HPDE6-E6E7 (cell line): ENCODE measurements around the gene DNAJC5.
"Not testable (repeated sequence)": the region's sequence is repeated elsewhere in the genome, so short reads cannot be mapped to it uniquely, and the experiment has no call there.

Experiments used
- DNase-seq: peaks from one replicate; pipeline ENCODE4 v3.0.0; 2011; ENCODE audit warnings: missing footprints; ENCODE audit errors: extremely low spot score

DNAJC5 gene

DNA sequence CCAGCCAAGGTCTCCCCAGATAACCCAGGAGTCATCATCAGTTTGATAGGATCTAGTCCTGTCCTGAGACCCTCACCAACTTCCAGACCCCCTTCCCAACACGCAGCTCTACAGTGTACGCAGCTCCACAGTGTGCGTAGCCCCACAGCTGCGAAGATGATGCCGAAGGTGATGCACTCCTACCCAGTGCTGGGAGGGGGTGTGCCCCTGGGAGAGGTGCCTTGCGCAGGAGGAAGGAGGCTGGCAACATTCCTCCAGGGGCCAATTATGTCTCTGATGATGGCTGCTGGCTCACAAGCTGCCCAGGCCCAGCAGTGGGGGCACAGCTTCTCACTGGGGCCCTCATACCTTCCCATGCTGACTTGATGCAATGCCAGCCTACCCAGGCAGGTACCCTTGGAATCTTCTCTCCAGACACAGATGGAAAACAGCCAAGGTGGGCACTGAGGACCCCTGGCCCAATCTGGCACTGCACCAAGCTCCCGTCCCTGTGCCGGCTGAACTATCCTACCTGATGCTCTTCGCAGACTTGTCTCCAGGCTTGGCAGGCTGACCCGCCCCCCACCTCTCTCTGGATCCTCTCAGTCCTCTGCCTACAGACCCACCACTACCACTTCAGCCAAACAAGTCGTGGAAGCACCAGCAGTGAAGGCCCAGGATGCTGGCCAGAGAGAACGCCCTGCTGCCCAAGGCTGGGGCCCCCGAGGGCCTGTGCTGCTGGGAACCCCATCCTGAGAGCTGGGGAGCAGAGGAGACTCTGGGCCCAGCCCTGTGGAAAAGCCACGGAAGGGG lies 73.4 kb downstream of the DNAJC5 start:
- DNase-seq: no peak

DNA sequence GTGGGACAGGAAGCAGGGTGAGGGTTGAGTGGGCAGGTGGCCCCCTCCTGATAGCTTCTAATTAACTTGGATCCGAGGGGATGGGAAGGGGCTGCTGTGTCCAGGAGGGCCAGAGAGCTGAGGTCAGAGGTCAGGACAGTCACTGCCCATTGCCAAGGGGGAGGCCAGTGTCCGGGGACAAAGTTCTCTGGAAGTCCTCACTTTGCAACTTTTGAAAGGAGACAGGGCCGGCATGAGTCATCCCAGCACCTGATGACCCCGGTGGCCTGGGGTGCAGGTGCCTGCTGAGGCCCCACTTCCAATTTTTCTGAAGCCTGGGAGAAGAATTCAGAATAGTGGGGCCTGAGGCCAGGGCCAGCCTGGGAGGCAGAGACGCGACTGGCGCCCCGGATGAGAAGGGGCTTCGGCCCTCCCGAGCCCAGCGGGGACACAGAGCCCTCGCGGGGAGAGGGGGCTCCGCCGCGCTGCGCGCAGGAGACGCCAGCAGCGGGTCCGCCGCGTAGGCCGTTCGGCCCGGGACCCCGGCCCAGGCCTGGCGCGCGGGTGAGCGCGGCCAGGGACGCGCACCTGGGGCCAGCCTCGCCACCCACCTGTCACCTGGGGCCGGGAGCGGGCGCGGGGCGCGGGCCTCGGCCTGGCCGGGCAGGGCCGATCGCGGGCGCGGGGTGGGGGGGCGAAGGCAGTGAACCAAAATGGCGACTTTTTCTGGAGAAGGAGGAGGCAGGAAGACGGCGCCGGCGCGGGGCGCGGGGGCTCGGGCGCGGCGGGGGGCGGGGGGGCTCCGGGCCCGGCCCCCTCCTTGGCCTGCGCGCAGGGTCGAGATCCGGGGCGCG lies 74.2 kb downstream of the DNAJC5 start:
- DNase-seq: no peak

DNA sequence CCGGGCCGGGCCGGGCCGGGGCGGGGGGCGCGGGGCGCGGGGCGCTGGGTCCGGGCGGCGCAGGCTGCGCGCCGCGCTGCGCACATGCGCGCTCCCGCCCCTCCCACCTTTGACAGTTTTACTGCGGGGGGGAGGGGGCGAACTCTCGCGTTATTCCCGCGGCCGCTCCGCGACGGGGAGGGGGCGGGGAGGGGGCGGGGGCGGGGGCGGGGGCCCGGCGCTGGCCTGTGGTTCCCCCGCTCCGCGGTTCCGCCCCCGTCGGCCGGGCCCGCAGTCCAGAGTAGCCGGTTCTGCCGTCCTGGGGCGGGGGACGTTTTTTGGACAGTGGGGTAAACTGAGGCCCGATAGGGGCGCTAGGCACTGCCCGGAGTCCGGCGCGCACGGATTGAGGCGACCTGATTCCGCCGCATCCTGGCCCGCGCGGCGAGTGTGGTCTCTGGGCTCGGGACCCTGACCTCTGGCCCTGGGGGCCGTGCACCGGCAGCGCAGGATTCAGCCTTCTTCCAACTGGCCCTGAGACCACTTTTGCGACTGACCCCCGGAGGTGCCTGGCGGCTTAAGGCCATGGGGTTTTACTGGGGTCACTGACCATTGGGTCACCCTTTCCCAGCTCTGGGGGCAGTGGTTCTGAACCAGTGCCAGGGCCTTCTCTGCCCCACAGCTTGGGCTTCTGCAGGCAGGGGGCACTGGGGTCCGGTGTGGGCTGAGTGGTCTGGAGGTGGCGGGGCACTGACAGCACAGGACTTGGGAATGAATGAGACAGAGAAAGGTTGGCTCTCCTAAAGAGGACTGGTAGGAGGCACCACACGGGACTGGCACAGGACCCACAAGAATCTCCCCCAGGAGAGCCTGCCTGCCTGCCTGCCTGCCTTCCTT lies 75.2 kb downstream of the DNAJC5 start, which contains the start of gene ZNF512B:
TSS of gene ZNF512B (minus strand) at position 93 of the 876 bp plus-strand sequence. CDS start 1,980 bp downstream, outside the sequence.
- peak; percentile 86 for DNase-seq

DNA sequence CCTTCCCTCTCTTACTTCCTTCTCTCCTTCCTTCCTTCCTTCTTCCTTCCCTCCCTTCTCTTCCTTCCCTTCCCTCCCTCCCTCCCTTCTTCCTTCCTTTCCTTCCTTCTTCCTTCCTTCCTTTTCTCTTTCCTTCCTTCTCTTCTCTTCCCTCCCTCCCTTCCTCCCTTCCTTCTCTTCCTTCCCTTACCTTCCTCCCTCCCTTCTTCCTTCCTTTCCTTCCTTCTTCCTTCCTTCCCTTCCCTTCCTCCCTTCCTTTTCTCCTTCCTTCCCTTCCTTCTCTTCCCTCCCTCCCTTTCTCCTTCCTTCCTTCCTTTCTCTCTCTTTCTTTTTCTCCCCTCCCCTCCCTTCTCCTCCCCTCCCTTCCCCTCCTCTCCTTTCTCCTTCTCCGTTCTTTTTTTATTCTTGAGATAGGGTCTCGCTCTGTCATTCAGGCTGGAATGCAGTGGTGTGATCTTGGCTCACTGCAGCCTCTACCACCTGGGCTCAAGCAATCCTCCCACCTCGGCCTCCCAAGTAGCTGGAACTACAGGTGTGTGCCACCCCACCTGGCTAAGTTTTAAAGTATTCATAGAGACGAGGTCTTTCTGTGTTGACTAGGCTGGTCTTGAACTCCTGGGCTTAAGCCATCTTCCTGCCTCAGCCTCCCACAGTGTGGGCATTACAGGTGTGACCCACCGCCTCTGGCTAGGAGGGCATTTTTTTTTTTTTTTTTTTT lies 75.9 kb downstream of the DNAJC5 start:
- DNase-seq: no peak

DNA sequence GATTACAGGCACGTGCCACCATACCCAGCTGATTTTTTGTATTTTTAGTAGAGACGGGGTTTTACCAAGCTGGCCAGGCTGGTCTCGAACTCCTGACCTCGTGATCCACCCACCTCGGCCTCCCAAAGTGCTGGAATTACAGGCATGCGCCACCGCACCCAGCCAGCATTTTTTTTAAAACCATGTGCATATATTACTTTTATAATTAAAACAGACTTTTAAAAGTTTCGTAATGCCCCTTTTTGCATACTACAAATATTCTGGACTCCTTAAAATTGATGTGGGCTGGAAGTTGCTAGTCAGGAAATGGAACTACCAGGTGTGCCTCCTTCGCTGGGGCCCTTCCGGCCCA lies 77.0 kb downstream of the DNAJC5 start:
- DNase-seq: not testable (repeated sequence)

DNA sequence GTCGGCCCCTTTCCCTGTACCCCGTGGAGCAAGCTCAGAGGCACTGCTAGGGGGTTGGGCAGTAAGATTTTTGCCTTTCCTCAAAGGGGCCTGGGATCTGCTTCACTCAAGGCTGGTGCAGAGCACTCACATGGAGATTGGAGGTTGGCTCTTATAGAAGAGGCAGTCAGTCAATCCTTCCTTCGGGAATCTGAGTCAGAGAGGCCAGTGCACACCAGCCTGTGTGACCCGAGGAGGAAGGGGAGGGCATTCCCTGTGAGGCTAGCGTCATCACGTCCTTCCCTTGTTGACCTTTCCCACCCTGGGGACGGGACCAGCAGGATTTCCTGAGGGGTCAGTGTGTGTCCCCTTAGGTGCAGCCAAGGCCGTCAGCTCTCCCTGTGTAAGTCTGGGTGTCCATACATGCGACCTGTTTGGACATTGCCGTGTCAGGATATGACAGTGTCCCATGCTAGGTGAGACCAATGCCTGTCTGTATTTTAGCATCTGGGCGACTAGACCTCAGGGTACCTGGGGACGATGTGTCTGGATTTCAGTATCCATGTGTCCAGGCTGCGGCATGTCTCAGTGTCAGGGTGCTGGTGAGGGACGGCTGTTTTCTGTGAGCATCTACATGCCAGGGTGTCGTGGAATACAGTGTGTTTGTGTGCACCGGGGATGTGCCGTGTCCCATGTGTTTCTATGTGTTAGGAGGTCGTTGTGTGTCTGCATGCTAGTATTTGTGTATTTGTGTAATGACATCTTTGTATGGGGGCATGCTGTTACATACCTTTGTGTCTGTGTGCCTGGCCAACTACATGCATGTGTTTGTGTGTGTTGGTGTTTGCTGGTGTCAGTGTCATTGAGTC lies 77.6 kb downstream of the DNAJC5 start:
- DNase-seq: no peak

DNA sequence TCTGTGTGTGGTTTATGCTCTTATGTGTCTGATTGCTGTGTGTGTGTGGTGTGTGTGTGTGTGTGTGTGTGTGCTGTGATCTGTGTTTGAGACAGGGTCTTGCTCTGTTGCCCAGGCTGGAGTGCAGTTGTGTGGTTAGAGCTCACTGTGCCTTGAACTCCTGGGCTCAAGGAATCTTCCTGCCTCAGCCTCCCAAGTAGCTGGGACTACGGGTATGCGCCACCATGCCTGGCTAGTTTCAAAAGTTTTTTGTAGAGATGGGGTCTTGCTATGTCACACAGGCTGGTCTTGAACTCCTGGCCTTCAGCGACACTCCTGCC lies 78.2 kb downstream of the DNAJC5 start:
- no peak for DNase-seq

DNA sequence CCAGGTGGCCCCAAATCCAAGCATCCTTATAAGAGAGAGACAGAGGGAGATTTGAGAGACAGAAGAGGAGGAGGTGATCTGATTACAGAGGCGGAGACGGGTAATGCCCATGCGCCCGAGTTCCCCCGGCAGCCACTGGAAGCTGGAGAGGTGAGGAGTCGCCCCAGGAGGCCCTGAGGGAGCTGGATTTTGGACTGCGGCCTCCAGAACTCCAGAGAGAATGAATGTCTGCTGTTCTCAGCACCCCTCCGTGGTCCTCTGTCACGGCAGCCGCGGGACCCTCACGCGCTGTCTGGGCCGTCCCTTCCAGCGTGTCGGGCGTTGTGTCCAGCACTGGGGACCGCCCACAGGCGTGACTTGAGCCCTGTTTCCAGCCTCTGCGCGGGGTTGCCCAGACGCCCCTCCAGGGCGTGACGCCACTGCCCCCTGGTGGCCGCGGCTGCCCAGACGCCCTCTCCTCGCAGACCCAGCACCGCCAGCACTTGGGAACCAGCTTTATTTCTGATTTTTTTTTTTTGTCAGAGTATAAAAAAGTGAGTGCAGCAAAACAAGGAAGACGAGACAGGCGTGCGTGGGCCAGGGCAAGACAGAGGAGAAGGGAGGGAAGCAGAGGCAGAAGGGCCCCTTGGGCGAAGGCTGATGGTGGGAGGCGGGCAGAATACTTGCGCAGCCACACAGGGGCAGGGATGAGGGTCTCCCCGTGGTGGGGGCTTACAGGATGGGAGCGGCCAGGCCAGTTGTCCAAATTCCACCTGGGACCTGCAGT lies 78.9 kb downstream of the DNAJC5 start:
- peak; percentile 95 for DNase-seq

DNA sequence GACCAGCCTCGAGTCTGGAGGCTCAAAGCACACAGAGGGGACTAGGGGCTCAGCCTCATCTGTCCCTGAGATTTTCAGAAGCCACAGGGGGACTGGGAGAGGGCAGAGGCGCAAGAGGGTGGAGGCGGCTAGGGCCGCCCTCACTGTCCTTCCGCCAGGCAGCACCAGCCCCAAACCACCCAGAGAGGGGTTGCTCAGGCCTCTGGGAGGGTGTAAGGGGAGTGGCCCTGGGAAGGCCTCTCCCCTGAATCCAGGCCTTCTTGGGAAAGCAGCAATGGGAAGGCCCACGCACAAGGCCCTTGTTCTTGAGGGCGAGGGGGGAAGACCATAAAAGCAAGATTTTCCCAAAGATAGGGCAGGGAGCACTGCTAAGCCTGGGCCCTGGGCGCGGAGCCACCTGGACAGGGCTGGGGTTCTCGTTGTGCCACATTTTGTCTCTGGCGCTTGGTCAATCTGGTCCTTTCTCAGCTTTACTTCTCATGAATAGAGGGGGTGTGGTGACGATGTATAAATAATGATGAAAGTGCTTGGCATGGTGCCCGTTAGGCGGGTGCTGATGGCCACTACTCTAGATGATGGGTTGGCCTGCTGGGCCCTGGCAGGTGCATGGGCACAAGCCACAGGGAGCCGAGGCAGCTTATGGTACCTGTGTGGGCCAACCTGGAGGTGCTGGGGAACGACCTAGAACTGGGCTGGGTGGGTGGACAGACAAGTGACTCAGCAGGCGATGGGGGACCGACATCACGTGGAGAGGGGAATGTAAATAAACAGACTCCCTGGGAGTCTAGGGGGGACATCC lies 79.7 kb downstream of the DNAJC5 start:
- no peak for DNase-seq

DNA sequence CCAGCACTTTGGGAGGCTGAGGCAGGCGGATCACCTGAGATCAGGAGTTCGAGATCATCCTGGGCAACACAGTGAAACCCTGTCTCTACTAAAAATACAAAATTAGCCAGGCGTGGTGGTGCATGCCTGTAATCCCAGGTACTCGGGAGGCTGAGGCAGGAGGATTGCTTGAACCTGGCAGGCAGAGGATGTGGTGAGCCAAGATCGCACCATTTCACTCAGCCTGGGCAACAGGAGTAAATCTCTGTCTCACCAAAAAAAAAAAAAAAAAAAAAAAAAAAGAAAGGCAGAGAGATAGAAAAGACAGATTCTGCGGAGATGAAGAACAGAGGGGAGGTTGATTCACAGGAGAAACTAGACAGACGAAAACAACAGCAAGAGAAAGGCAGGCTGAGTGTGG lies 81.6 kb downstream of the DNAJC5 start:
- DNase-seq: not testable (repeated sequence)

DNA sequence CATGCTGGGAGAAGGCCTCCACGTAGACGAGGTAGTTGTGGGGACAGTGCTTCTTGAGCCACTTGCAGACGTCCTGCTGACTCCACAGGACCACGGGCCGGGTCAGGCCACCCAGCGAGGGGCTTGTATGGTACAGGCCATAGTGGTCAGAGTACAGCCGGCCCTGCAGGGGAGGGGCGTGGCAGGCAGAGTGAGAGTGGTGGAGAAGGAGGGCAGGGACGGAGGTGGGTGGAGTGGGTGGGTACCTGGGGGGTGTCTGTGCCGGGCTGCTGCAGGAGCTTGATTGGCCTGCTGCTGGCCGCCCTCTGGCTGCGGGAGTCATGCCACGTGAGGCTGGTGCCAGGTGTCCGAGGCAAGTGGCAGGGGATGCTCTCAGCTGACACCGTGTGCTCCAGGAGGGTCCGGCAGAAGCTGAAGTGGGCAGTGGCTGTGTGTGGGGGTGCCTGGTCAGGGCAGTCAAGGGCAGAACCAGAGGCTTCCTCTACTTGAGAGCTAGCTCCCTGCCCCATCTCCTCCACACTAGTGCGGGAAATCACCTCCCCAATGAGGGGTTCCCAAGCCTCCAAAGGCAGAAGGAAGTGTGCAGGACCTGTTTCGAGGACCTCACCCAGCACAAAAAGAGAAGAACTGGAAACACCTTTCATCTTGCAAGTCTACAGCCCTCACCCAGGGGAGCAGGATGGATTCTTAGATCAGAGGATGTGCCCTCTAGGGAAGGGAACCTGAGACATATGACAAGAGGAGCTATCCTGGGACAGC lies 82.2 kb downstream of the DNAJC5 start:
- no peak for DNase-seq

DNA sequence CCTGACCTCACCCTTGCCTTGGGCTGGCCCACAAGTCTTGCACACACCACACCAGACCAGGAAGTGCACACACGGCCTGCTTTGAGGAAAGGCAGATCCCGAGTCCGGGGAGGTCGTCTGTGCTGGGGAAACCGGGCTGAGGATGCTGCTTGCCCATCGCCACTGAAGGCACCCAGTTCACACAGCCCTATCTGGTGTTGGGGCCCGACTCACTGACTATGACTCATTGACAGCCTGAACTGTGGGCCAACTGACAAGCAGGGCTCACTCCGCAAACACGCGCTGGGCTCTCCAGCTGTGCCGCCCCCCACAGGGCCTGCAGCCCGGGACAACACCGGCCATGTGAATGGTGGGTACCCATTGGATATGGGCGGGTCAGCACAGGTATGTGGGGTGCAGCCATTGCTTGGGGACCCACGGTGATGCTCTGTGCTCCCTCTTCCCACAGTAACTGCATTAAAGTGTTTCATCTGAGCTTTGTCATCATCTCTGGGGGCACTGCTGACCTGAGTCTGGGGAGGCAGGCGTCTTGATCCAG lies 82.9 kb downstream of the DNAJC5 start:
- DNase-seq: peak; percentile 92

DNA sequence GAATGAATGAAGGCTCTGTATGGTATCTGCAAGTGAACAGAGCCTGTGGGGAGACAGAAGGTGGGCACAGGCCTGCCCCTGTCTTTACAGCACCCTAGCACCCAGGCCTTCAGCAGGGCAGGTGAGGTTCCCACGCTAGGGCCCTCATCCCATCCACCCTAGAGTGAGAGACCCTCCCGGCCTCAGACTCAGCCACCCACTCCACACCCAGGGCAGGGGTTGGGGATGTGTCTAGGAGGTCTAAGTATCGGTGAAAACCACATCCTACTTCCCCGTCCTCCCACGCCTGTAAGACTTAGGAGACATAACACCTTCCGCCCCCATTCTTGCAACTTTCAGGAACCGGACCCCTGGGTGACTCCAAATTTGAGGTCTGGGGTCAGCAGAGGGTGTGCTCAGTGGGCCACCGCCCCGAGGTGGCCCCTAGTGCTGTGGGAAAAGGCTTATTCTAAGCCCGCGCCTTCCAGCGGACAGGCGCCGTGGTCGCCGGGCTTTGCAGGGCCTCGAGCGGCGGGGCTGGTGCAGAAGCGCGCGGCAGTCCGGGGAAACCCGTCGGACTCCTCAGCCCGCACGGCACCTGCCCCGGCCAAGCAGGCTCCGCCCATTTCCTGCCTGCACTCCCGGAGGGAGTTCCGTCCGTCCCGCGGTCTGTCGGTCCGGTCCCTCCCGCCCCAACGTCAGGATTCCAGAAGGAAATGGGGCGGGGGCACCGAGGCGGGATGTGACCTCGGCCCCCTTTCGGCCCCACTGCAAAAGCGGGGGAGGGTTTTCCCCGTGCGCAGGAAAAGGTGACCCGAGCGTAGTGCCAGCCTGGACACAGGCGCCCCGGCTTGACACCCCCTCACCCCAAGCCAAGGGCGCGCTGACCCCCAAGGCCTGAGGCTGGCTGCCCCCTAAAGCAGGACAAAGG lies 83.6 kb downstream of the DNAJC5 start:
- DNase-seq: peak; percentile 91

DNA sequence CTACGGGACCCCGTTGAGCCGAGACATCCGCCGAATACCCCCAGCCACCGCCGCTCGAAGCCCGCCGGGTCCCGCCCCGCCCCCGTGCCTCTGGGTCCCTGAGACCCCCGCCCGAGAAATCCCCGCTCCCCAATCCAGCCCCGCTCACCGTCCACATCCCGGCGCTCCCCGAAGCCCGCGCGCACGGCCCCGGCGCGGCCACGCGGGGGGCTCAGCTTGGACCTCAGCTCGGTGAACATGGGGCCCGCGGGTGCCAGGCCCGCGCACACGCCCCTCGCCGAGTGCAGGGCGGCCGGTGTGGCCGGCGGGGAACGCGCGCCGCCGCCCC lies 84.3 kb downstream of the DNAJC5 start:
- no peak for DNase-seq

DNA sequence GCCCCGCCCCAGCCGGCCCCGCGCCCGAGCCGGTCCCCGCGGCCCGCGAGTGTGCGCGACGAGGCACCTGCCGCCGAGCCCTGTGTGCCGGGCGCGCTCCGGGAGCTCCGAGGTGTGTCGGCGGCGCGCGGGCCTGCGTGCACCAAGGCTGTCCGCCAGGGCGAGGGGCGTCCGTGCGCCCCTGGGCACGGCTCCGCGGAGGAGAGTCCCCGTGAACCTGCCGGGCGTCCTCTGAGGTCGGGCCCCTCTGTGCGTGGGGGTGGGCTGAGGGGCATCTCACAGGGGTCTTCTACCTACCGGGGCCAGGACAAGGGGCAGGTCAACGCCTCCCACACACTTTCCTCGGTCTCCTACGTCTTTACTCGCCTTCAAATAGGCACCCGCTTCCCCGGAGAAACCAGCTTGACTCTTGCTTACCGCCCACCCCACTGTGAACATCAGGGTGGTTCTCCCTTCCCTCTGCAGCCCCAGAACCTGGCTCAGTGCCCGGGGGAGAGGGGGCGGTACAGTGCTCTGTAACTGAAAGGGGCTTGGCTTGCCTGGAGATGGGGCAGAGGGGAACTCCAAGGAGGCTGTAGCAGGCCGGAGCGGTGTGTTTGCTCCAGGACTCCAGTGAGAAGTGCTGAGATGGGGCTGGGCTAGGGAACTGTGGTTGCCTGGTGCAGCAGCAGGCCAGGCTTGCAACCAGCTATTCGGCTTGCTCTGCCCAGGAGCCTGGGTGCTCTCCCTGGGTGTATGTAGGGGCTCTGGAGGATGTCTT lies 84.8 kb downstream of the DNAJC5 start, which contains the start of gene SAMD10:
TSS of gene SAMD10 (minus strand) at position 86 of the 760 bp plus-strand sequence. CDS start 175 bp downstream, outside the sequence.
- DNase-seq: peak; percentile 75

DNA sequence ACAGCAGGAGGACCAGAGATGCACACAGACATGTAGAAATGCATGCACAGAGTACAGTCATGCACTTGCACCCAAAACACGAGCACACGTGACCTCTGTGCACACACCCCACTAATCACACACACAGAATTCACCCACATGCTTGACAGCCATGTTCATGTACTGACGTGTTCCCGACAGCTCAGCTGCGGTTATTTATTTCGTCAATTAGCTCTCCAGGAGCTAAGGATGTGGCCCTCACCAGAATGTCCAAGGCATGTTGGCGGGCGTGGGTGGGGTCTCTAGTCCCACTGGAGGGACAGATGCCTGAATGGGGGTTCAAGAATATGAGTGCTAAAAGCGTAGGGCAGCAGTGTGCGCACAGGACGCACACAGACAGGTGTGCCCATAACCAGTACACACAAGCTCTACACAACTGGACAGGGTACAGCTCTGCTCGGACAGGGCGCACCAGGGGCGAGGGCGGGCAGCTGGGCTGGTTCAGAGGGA lies 85.4 kb downstream of the DNAJC5 start:
- DNase-seq: peak; percentile 92
